IMR-90 (cell line): ENCODE data around the gene C10orf62. TPM values are rescaled to one million over a fixed set of nuclear protein-coding genes. Genes with fewer than 3 reads are reported as not detected.
"Not testable (repeated sequence)": the region's sequence is repeated elsewhere in the genome, so short reads cannot be mapped to it uniquely, and the experiment has no call there.

ENCODE experiments used
- ATAC-seq: fragments of 200-7000 bp; cut with Tn5 transposase; 2 replicates; pipeline ENCODE4 v1.9.1; 2020; ENCODE audit warnings: low read depth, mild to moderate bottlenecking, moderate library complexity
- BruUV-seq: library from RNA; stranded (reverse); fragments of 400-500 nt; replicated peaks from 2 replicates; lab custom pipeline; 2021; lab: Mats Ljungman, UMichigan
- CTCF ChIA-PET: fragments of 300-600 bp; formaldehyde crosslinking; extraction: SDS; loops from one replicate; lab custom pipeline; 2021; ENCODE audit warnings: antibody characterized with exemption; lab: Yijun Ruan, JAX
- POLR2A ChIA-PET: fragments of 300-600 bp; sonication (Branson Sonifier 250); formaldehyde crosslinking; loops from one replicate; lab custom pipeline; 2022; ENCODE audit warnings: antibody characterized with exemption; ENCODE audit not compliant: unreplicated experiment; lab: Charles Lee
- DNase-seq: peaks from one replicate; pipeline ENCODE4 v3.0.0; 2013
- H2AFZ ChIP-seq: replicated peaks from 2 replicates; pipeline ENCODE3; 2013; ENCODE audit warnings: low read length, mild to moderate bottlenecking; ENCODE audit not compliant: poor library complexity
- H2AK5ac ChIP-seq: 2 replicates; pipeline ENCODE4 v1.6.1; 2013; ENCODE audit warnings: low read depth, low read length, inconsistent platforms
- H2AK9ac ChIP-seq: replicated peaks from 2 replicates; pipeline ENCODE3; 2013; ENCODE audit warnings: mild to moderate bottlenecking, low read depth, low read length, moderate library complexity; ENCODE audit not compliant: poor library complexity
- H2BK120ac ChIP-seq: 2 replicates; pipeline ENCODE4 v1.6.1; 2013; ENCODE audit warnings: low read depth, low read length, inconsistent platforms
- H2BK15ac ChIP-seq: 3 replicates; pipeline ENCODE4 v1.6.1; 2013; ENCODE audit warnings: low read depth, low read length, inconsistent platforms
- H2BK20ac ChIP-seq: 2 replicates; pipeline ENCODE4 v1.6.1; 2013; ENCODE audit warnings: low read depth, mild to moderate bottlenecking, inconsistent platforms, low read length, moderate library complexity
- H2BK5ac ChIP-seq: 2 replicates; pipeline ENCODE4 v1.6.1; 2013; ENCODE audit warnings: mild to moderate bottlenecking, low read depth, low read length, inconsistent platforms; ENCODE audit not compliant: poor library complexity, severe bottlenecking
- H3K14ac ChIP-seq: replicated peaks from 2 replicates; pipeline ENCODE4 v1.6.1; 2013; ENCODE audit warnings: low read depth, low read length, inconsistent platforms
- H3K18ac ChIP-seq: 2 replicates; pipeline ENCODE4 v1.6.1; 2013; ENCODE audit warnings: low read depth, low read length, control low read depth
- H3K23ac ChIP-seq: 2 replicates; pipeline ENCODE4 v1.6.1; 2013; ENCODE audit warnings: low read depth, low read length, inconsistent platforms
- H3K27ac ChIP-seq: 2 replicates; pipeline ENCODE4 v1.5.1; 2013; ENCODE audit warnings: mild to moderate bottlenecking, control low read depth, low read length; ENCODE audit not compliant: insufficient read depth
- H3K27me3 ChIP-seq: 2 replicates; pipeline ENCODE4 v1.6.1; 2013; ENCODE audit warnings: low read length; ENCODE audit not compliant: control insufficient read depth, insufficient read depth
- H3K36me3 ChIP-seq: 2 replicates; pipeline ENCODE4 v1.6.1; 2013; ENCODE audit warnings: low read length, mixed read lengths; ENCODE audit not compliant: control insufficient read depth, insufficient read depth
- H3K4ac ChIP-seq: 2 replicates; pipeline ENCODE4 v1.6.1; 2013; ENCODE audit warnings: low read depth, low read length, inconsistent platforms
- H3K4me1 ChIP-seq: 2 replicates; pipeline ENCODE4 v1.6.1; 2013; ENCODE audit warnings: low read length, mixed read lengths; ENCODE audit not compliant: control insufficient read depth, insufficient read depth
- H3K4me2 ChIP-seq: 2 replicates; pipeline ENCODE4 v1.6.1; 2013; ENCODE audit warnings: low read depth, mild to moderate bottlenecking, control low read depth, low read length, moderate library complexity
- H3K4me3 ChIP-seq: 2 replicates; pipeline ENCODE4 v1.5.1; 2013; ENCODE audit warnings: low read depth, mild to moderate bottlenecking, control low read depth, low read length, moderate library complexity; ENCODE audit not compliant: insufficient read depth
- H3K56ac ChIP-seq: 2 replicates; pipeline ENCODE4 v1.6.1; 2013; ENCODE audit warnings: low read length, inconsistent platforms; ENCODE audit not compliant: insufficient read depth; ENCODE audit errors: extremely low read depth
- H3K79me1 ChIP-seq, 2 experiments: 2 replicates each; pipeline ENCODE4 v1.6.1; 2013; ENCODE audit warnings: low read length in 2 of 2, inconsistent platforms in 1 of 2, low read depth in 1 of 2
- H3K9ac ChIP-seq: 2 replicates; pipeline ENCODE4 v1.6.1; 2013; ENCODE audit warnings: low read depth, low read length, control low read depth
- H3K9me1 ChIP-seq: 2 replicates; pipeline ENCODE4 v1.6.1; 2013; ENCODE audit warnings: low read length, inconsistent platforms; ENCODE audit not compliant: insufficient read depth
- H3K9me3 ChIP-seq: 2 replicates; pipeline ENCODE4 v1.6.1; 2013; ENCODE audit warnings: low read length; ENCODE audit not compliant: control insufficient read depth, insufficient read depth
- H4K20me1 ChIP-seq: 2 replicates; pipeline ENCODE4 v1.6.1; 2013; ENCODE audit warnings: low read length, inconsistent platforms; ENCODE audit not compliant: insufficient read depth
- H4K5ac ChIP-seq: 2 replicates; pipeline ENCODE4 v1.6.1; 2013; ENCODE audit warnings: mild to moderate bottlenecking, low read depth, low read length, control low read depth
- H4K8ac ChIP-seq, 2 experiments: 2 replicates each; pipeline ENCODE4 v1.6.1; 2013; ENCODE audit warnings: low read depth in 2 of 2, low read length in 2 of 2, control low read depth in 1 of 2, inconsistent platforms in 1 of 2
- H4K91ac ChIP-seq: 2 replicates; pipeline ENCODE4 v1.6.1; 2013; ENCODE audit warnings: low read depth, low read length, inconsistent platforms; ENCODE audit not compliant: insufficient read depth
- WGBS, 2 experiments: methylation state at CpG; one replicate each; pipeline versions ENCODE4 v1.1.5 to v1.1.7; 2013; ENCODE audit warnings: missing lambda C conversion rate in 2 of 2; ENCODE audit not compliant: insufficient read length in 1 of 2; ENCODE audit errors: extremely low coverage in 2 of 2; 5-methylcytosine and 5-hydroxymethylcytosine counted together
- dilution Hi-C: fragments of 300-500 bp; cut with HindIII; formaldehyde crosslinking; loops from one replicate; pipeline ENCODE4 v1.14.3; 2018; ENCODE audit warnings: low sequenced_read_pairs; ENCODE audit not compliant: unreplicated experiment
- in situ Hi-C: fragments of 300-500 bp; cut with MboI; formaldehyde crosslinking; loops from 3 replicates; pipeline ENCODE4 v1.14.3; 2019; ENCODE audit warnings: low sequenced_read_pairs, inconsistent platforms, mixed read lengths
- intact Hi-C: fragments of 100-400 bp; cut with micrococcal nuclease; formaldehyde crosslinking; loops from 2 replicates; pipeline ENCODE4 v1.10.0; 2022
- polyA plus RNA-seq, 3 experiments: library from polyadenylated mRNA; depleted of rRNA; stranded (reverse); fragments of >200 nt; gene quantifications; 2 replicates each; pipeline ENCODE4 v1.2.3, GENCODE V29; 2012; ENCODE audit warnings: low replicate concordance in 1 of 3
- total RNA-seq: library from RNA; depleted of rRNA; stranded (reverse); fragments of >200 nt; gene quantifications from 2 replicates; pipeline ENCODE4 v1.2.3, GENCODE V29; 2012

The C10orf62 gene
- total and polyA plus RNA-seq, 2 of the 4 experiments (the other 2 are of a cell fraction): not detected

GRCh38 chr10:97639090-97639489 is 49.6 kb downstream of the C10orf62 start:
- H4K20me1 ChIP-seq, H3K9me3 ChIP-seq, H3K4me3 ChIP-seq, dilution Hi-C loops, H4K5ac ChIP-seq, H3K4ac ChIP-seq, H2BK120ac ChIP-seq, DNase-seq, in situ Hi-C loops, ATAC-seq, H4K8ac ChIP-seq, H3K9ac ChIP-seq, H3K27me3 ChIP-seq, H3K4me2 ChIP-seq, H2BK15ac ChIP-seq, intact Hi-C loops, H2AK9ac ChIP-seq, H4K91ac ChIP-seq, BruUV-seq, H3K27ac ChIP-seq, H2BK20ac ChIP-seq, H3K36me3 ChIP-seq, H2AK5ac ChIP-seq, H2AFZ ChIP-seq, H3K9me1 ChIP-seq, H3K23ac ChIP-seq, H3K14ac ChIP-seq, H3K4me1 ChIP-seq, H3K56ac ChIP-seq, H2BK5ac ChIP-seq, POLR2A ChIA-PET, H3K18ac ChIP-seq: not testable (repeated sequence)
- H3K79me1 ChIP-seq: peaks cover 4 to 25% of the 10 kb centered on the region in 2 experiments; a peak in 3 of 4 replicates
- CTCF ChIA-PET: interaction anchor here (0.7 kb wide), 1 partner anchor 51 kb away, joined by 6 read pairs; no protein-coding TSS in a partner anchor
- WGBS, 2 experiments: no CpG with 5 or more reads among the region's 3 CpGs
